ENCODE measurements around the gene SMYD4. TPM values are rescaled to one million over a fixed set of nuclear protein-coding genes. Genes with fewer than 3 reads are reported as not detected.
A peak's percentile ranks its signal among the peaks of the same experiment; 100 is the strongest.

Gene SMYD4
- total RNA-seq, 1 donor from 2014 or later: 17.8 TPM

DNA sequence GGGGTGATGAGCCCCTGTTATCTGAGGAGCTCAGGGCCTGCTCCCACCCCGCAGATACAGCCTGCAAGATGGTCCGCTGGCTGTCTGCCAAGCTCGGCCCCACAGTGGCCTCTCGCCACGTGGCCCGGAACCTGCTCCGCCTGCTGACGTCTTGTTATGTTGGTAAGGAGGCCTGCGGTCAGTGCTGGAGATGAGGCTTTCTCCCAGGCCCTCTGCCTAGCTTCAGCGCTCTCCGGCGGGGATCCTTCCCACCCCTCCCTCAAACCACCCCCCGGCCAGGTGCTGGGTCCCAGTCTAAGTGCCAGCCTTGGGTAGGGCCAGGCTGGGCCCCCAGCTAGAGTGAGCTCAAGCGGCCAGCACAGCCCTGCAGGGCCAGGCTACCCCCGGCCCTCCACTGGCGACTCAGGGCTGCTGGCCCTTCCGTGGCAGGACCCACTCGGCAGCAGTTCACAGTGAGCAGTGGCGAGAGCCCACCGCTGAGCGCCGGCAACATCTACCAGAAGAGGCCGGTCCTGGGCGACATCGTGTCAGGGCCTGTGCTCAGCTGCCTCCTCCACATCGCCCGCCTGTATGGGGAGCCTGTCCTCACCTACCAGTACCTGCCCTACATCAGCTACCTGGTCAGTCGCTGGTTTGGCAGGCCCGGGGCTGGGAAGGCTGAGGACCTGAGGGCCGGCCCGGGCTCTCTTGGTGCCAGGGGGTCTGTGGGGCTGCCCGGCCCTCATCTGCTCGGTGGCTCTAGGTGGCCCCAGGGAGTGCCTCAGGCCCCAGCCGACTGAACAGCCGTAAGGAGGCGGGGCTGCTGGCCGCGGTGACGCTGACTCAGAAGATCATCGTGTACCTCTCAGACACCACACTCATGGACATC is 99.1 kb downstream of the SMYD4 start:
- TF ChIP-seq, protein P1, sequence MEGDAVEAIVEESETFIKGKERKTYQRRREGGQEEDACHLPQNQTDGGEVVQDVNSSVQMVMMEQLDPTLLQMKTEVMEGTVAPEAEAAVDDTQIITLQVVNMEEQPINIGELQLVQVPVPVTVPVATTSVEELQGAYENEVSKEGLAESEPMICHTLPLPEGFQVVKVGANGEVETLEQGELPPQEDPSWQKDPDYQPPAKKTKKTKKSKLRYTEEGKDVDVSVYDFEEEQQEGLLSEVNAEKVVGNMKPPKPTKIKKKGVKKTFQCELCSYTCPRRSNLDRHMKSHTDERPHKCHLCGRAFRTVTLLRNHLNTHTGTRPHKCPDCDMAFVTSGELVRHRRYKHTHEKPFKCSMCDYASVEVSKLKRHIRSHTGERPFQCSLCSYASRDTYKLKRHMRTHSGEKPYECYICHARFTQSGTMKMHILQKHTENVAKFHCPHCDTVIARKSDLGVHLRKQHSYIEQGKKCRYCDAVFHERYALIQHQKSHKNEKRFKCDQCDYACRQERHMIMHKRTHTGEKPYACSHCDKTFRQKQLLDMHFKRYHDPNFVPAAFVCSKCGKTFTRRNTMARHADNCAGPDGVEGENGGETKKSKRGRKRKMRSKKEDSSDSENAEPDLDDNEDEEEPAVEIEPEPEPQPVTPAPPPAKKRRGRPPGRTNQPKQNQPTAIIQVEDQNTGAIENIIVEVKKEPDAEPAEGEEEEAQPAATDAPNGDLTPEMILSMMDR (IDR thresholded peaks at IDR 0.05): no peak
- peaks cover 74% of the 10 kb centered on the region for H3K36me3 ChIP-seq
- DNase-seq (peak; percentile 86), ATAC-seq (peak; percentile 62)
- H3K27ac ChIP-seq: peak overlapping the region; percentile 83
- peak overlapping the region; percentile 28 for H3K4me3 ChIP-seq
- peaks cover 40% of the 10 kb centered on the region for H3K4me1 ChIP-seq
- H3K9me3 ChIP-seq: no peaks in the 10 kb centered on the region
- intact Hi-C loops (cut with DNase I): no loop called here
- no peaks in the 10 kb centered on the region for H3K27me3 ChIP-seq

DNA sequence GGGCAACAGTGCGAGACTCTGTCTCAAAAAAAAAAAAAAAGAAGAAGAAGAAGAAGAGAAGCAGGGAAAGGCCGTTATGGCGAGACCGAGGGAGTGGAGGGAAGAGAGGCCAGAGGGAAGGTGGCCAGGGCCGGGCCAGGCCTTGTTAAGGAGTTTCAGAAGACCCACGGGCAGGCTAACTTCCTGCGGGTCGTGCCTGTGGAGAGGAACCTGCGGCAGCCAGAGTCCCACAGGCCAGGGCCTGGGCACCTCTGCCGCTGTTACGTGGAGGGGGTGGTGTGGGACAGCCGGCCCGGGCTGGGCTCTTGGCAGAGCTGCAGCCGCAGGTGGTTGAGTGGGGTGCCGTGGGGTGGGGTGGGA is 99.8 kb downstream of the SMYD4 start:
- DNase-seq: no peak
- intact Hi-C loops (cut with DNase I): no loop called here

More for the DNA sequence above, 99.8 kb downstream of the SMYD4 start:
- TF ChIP-seq, protein P1 (IDR thresholded peaks at IDR 0.05): no peak
- Histone ChIP-seq H3K27me3 (no peaks in the 10 kb centered on the region), H3K36me3 (peaks cover 68% of the 10 kb centered on the region), H3K9me3 (no peaks in the 10 kb centered on the region), H3K27ac (peak overlapping the region; percentile 83), H3K4me3 (peak overlapping the region; percentile 28), H3K4me1 (peaks cover 46% of the 10 kb centered on the region)
- peak; percentile 23 for ATAC-seq

Other genes starting within 250 kb of the SMYD4 start
- gene SLC43A2, start 201.1 kb downstream of the SMYD4 start, total RNA-seq: 39.9 TPM
- gene SCARF1, start 184.2 kb downstream of the SMYD4 start, total RNA-seq: 48.5 TPM
- 39.5 TPM for gene RILP, start 180.0 kb downstream of the SMYD4 start, total RNA-seq
- gene PRPF8, start 145.0 kb downstream of the SMYD4 start, total RNA-seq: 263 TPM
- gene TLCD2, start 119.5 kb downstream of the SMYD4 start, total RNA-seq: 12.7 TPM
- 43.9 TPM for gene WDR81, start 105.2 kb downstream of the SMYD4 start, total RNA-seq
- gene SERPINF2, start 87.0 kb downstream of the SMYD4 start, total RNA-seq: 21.6 TPM
- gene SERPINF1, start 67.8 kb downstream of the SMYD4 start, total RNA-seq: 119 TPM
- 56.7 TPM for gene RPA1, start 103 bp upstream of the SMYD4 start, total RNA-seq
- gene RTN4RL1, start 195.4 kb upstream of the SMYD4 start, total RNA-seq: 4.3 TPM
- gene DPH1, start 200.3 kb upstream of the SMYD4 start, total RNA-seq: 47.8 TPM
- 21.4 TPM for gene OVCA2, start 212.1 kb upstream of the SMYD4 start, total RNA-seq
- 20.8 TPM for gene HIC1, start 225.2 kb upstream of the SMYD4 start, total RNA-seq

Data from upper lobe of right lung (tissue), 1 donor.